Measurements from ENCODE around the gene FOXA3.
A peak's percentile ranks its signal among the peaks of the same experiment; 100 is the strongest.
"Not testable (repeated sequence)": the region's sequence is repeated elsewhere in the genome, so short reads cannot be mapped to it uniquely, and the experiment has no call there.

The FOXA3 gene

GRCh38 chr19:45876411-45877197, 12.5 kb downstream of the FOXA3 start:
- no peak for DNase-seq

GRCh38 chr19:45878043-45878794, 14.1 kb downstream of the FOXA3 start:
- DNase-seq = no peak

- no peak for DNase-seq
Observed at GRCh38 chr19:45879055-45879454, 14.9 kb downstream of the FOXA3 start.

- DNase-seq = no peak
Observed at GRCh38 chr19:45879971-45880370, 15.8 kb downstream of the FOXA3 start.

- DNase-seq = no peak
Observed at GRCh38 chr19:45881082-45881908, 17.2 kb downstream of the FOXA3 start.

GRCh38 chr19:45881909-45882528, 17.9 kb downstream of the FOXA3 start:
- DNase-seq = no peak

- DNase-seq = peak; percentile 27
Observed at GRCh38 chr19:45882652-45883585, 18.8 kb downstream of the FOXA3 start.

- DNase-seq = no peak
Observed at GRCh38 chr19:45883586-45883880, 19.4 kb downstream of the FOXA3 start.

- DNase-seq = no peak
Observed at GRCh38 chr19:45883881-45884681, 20.0 kb downstream of the FOXA3 start.

- DNase-seq = no peak
Observed at GRCh38 chr19:45884682-45885555, 20.8 kb downstream of the FOXA3 start.

GRCh38 chr19:45885556-45886426, 21.7 kb downstream of the FOXA3 start, which contains the start of gene IRF2BP1:
Gene IRF2BP1 (minus strand): TSS chr19:45886141. CDS start chr19:45885774, 367 bp downstream.
- peak; percentile 77 for DNase-seq

- DNase-seq = peak; percentile 77
Observed at GRCh38 chr19:45886427-45887199, 22.5 kb downstream of the FOXA3 start.

- DNase-seq = no peak
Observed at GRCh38 chr19:45887200-45887710, 23.1 kb downstream of the FOXA3 start.

- no peak for DNase-seq
Observed at GRCh38 chr19:45889210-45889885, 25.2 kb downstream of the FOXA3 start.

GRCh38 chr19:45890877-45891276, 26.8 kb downstream of the FOXA3 start:
- no peak for DNase-seq

GRCh38 chr19:45895519-45895972, 31.4 kb downstream of the FOXA3 start:
- no peak for DNase-seq

- not testable (repeated sequence) for DNase-seq
Observed at GRCh38 chr19:45895983-45896599, 32.0 kb downstream of the FOXA3 start.
